Thymus (tissue), 11 donors: ENCODE results near the gene PSD. TPM values are rescaled to one million over a fixed set of nuclear protein-coding genes. Genes with fewer than 3 reads are reported as not detected.

Experiments
- DNase-seq, 9 donors: peaks; one replicate each; pipeline ENCODE4 v3.0.0-alpha.2; 2013; ENCODE audit warnings: low spot score in 9 of 9, low read depth in 6 of 9, missing footprints in 1 of 9
- H3K27ac ChIP-seq, 2 donors: one replicate each; pipeline ENCODE4 v1.5.1; 2013; ENCODE audit warnings: control low read depth in 1 of 2, low read depth in 1 of 2, low read length in 1 of 2, mild to moderate bottlenecking in 1 of 2, moderate library complexity in 1 of 2
- H3K27me3 ChIP-seq, 2 donors: one replicate each; pipeline ENCODE4 v1.5.1; 2013; ENCODE audit warnings: low read length in 1 of 2; ENCODE audit not compliant: control insufficient read depth in 2 of 2, insufficient read depth in 1 of 2
- H3K36me3 ChIP-seq, 2 donors: one replicate each; pipeline ENCODE4 v1.5.1; 2013; ENCODE audit warnings: low read length in 1 of 2, mild to moderate bottlenecking in 1 of 2, moderate library complexity in 1 of 2; ENCODE audit not compliant: control insufficient read depth in 2 of 2, insufficient read depth in 2 of 2
- H3K4me1 ChIP-seq, 2 donors: one replicate each; pipeline ENCODE4 v1.5.1; 2013; ENCODE audit warnings: low read length in 2 of 2; ENCODE audit not compliant: control insufficient read depth in 2 of 2, insufficient read depth in 2 of 2
- H3K4me3 ChIP-seq, 2 donors: one replicate each; pipeline ENCODE4 v1.5.1; 2013; ENCODE audit warnings: low read length in 2 of 2, control low read depth in 1 of 2, mild to moderate bottlenecking in 1 of 2
- H3K9me3 ChIP-seq, 2 donors: one replicate each; pipeline ENCODE4 v1.5.1; 2013; ENCODE audit warnings: low read length in 1 of 2, mild to moderate bottlenecking in 1 of 2; ENCODE audit not compliant: control insufficient read depth in 2 of 2, insufficient read depth in 1 of 2
- WGBS: extraction: QIAGEN DNeasy Blood & Tissue Kit; methylation state at CpG from one replicate; pipeline ENCODE4 v1.1.7; 2013; 5-methylcytosine and 5-hydroxymethylcytosine counted together
- polyA plus RNA-seq: library from polyadenylated mRNA; stranded (reverse); fragments of 200-250 nt; gene quantifications from one replicate; pipeline ENCODE4 v1.2.3, GENCODE V29; 2013
- total RNA-seq: library from RNA; stranded (reverse); fragments of 120-200 nt; gene quantifications from one replicate; pipeline ENCODE4 v1.2.4, GENCODE V29; 2013
- donor health status: healthy.

Gene PSD
- total and polyA plus RNA-seq, 2 donors: 3.8 to 4.6 TPM

DNA sequence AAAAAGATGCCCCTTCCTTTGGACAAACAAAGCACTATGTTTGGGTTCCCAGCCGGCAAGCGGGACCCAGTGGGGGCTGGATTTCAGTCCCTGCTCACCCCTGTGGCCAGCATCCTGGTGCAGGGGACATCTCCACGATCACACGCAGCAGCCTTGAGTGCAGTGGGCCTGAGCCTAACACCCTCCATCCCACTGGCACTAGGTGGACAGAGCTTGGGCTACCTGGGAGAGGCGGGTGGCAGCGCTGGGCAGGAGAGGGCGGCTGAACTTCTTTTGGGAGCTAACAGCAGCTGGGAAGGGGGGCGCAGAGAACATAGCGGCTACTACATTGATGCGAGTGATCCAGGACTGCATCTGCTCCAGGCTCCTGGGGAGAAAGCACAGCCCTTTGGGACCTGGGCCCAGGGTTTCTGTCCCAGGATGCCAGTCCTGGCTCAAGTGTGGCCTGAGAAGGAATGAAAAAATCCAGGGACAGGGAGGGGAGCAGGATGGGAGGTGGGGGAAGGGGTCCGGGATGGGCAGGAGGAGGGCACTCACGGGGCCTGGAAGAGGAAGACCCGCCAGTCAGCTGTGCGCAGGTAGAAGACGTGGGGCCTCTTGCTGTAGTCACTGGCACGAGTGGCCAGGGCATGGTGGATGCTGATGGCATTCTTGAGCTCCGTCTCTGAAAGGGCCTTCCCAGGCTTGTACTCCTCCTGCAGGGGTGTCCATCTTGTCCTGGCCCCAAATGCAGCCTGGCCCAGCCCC lies 14.1 kb downstream of the PSD start:
- Histone ChIP-seq H3K4me1 (peaks cover 3 to 18% of the 10 kb centered on the region in 2 donors), H3K36me3 (peaks cover 9 to 16% of the 10 kb centered on the region in 2 donors), H3K27me3 (peaks cover 24 to 41% of the 10 kb centered on the region in 2 donors), H3K9me3 (no peaks in the 10 kb centered on the region), H3K4me3 (no peak overlapping the region), H3K27ac (no peak overlapping the region)
- 93% methylated on average over 17 of the region's 17 CpGs for WGBS
- DNase-seq: no peak

DNA sequence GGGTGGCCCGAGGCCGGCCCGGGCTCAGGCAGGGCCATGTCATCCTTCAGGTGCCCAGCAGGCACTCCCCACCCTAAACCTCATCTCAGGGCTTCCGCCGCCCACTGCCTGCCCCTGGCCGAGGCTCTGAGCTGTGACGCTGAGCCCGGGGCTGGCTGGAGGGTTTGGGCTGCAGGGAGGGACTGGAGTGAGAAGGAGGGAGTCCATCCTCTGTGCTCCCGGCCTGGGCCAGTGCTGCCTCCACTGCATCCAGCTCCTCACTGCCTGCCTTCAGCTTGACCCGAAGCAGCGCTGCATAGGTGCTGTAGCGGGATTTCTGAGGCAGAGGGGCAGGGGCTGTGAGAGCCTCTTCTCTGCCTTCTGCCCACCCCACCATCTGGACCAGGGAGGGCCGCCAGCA lies 15.5 kb downstream of the PSD start:
- DNase-seq: no peak
- Histone ChIP-seq H3K4me3 (no peak overlapping the region), H3K27ac (no peak overlapping the region), H3K27me3 (peaks cover 9 to 33% of the 10 kb centered on the region in 2 donors), H3K36me3 (peaks cover 9 to 18% of the 10 kb centered on the region in 2 donors), H3K4me1 (peaks cover 0 to 13% of the 10 kb centered on the region in 2 donors), H3K9me3 (no peaks in the 10 kb centered on the region)
- 96% methylated on average over 13 of the region's 13 CpGs for WGBS

- H3K27me3 ChIP-seq: peaks cover 3 to 27% of the 10 kb centered on the region in 2 donors
- no peaks in the 10 kb centered on the region for H3K9me3 ChIP-seq
- H3K27ac ChIP-seq: no peak overlapping the region
- WGBS: over 99% methylated on average over 5 of the region's 5 CpGs
- H3K4me3 ChIP-seq: no peak overlapping the region
- H3K36me3 ChIP-seq: peaks cover 9 to 25% of the 10 kb centered on the region in 2 donors
- H3K4me1 ChIP-seq: peaks cover 0 to 17% of the 10 kb centered on the region in 2 donors
- DNase-seq: no peak
These were observed 16.1 kb downstream of the PSD start for GRCh38 chr10:102402512-102402896.

- H3K4me1 ChIP-seq: peaks cover 0 to 18% of the 10 kb centered on the region in 2 donors
- H3K4me3 ChIP-seq: no peak overlapping the region
- peaks cover 9 to 28% of the 10 kb centered on the region in 2 donors for H3K36me3 ChIP-seq
- no peaks in the 10 kb centered on the region for H3K9me3 ChIP-seq
- no peak overlapping the region for H3K27ac ChIP-seq
- DNase-seq: no peak
- 95% methylated on average over 18 of the region's 18 CpGs for WGBS
- peaks cover 0 to 21% of the 10 kb centered on the region in 2 donors for H3K27me3 ChIP-seq
These were observed 16.7 kb downstream of the PSD start for GRCh38 chr10:102401735-102402511.

DNA sequence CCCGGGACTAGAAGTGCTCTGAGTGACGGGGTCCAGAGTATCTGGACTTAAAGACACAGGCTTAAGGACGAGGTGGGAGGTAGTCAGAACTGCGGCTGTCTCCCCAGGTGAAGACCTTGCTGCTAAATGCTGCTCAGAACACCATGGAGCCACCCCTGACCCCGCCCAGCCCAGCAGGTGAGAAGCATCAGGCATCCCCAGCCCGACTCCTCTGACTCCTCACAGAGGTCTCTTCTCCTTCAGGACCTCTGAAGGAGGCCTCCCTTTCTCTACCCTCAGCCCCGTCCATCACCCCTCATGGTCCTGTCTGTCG lies 17.3 kb downstream of the PSD start:
- Histone ChIP-seq H3K4me3 (no peak overlapping the region), H3K27me3 (peaks cover 0 to 18% of the 10 kb centered on the region in 2 donors), H3K4me1 (peaks cover 0 to 24% of the 10 kb centered on the region in 2 donors), H3K27ac (no peak overlapping the region), H3K36me3 (peaks cover 9 to 31% of the 10 kb centered on the region in 2 donors), H3K9me3 (no peaks in the 10 kb centered on the region)
- no peak for DNase-seq
- WGBS: 98% methylated on average over 8 of the region's 8 CpGs

- Histone ChIP-seq H3K27ac (no peak overlapping the region), H3K27me3 (peaks cover 0 to 17% of the 10 kb centered on the region in 2 donors), H3K36me3 (peaks cover 9 to 31% of the 10 kb centered on the region in 2 donors), H3K4me1 (peaks cover 0 to 28% of the 10 kb centered on the region in 2 donors), H3K9me3 (no peaks in the 10 kb centered on the region), H3K4me3 (no peak overlapping the region)
- no peak for DNase-seq
- WGBS: 97% methylated on average over 22 of the region's 22 CpGs
These were observed 17.8 kb downstream of the PSD start for GRCh38 chr10:102400598-102401341.

GRCh38 chr10:102400076-102400475 lies 18.5 kb downstream of the PSD start:
- Histone ChIP-seq H3K27ac (no peak overlapping the region), H3K36me3 (peaks cover 9 to 31% of the 10 kb centered on the region in 2 donors), H3K27me3 (peaks cover 0 to 16% of the 10 kb centered on the region in 2 donors), H3K4me1 (peaks cover 0 to 33% of the 10 kb centered on the region in 2 donors), H3K9me3 (no peaks in the 10 kb centered on the region), H3K4me3 (no peak overlapping the region)
- no peak for DNase-seq
- 90% methylated on average over 17 of the region's 17 CpGs for WGBS

DNA sequence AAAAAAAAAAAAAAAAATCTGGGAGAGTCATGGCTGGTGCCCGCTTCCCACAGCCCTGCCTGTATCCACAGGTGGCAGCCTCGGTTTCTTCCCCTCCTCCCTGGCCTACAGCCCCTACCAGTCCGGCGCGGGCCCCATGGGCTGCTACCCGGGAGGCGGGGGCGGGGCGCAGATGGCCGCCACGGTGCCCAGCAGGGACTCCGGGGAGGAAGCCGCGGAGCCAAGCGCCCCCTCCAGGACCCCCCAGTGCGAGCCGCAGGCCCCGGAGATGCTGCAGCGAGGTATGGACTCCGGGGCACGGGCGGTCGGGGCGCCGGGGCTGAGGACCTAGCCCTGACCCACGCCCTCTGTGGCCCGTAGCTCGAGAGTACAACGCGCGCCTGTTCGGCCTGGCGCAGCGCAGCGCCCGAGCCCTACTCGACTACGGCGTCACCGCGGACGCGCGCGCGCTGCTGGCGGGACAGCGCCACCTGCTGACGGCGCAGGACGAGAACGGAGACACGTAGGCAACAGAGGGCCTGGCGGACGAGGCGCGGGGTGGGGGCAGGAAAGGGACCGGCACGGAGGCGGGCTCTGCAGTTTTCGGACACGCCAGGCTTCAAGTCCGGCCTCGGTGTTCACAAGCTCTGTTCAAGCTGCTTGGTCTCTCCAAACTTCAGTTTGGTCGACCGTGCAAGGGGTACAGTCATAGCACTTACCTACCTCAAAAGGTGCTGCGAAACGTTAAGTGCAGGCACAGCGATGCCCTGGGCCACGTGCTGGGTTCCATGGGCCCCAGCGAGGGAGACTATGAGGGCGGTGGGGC lies 19.2 kb downstream of the PSD start:
- Histone ChIP-seq H3K9me3 (no peaks in the 10 kb centered on the region), H3K27ac (peak overlapping the region in 1 of 2 donors; percentile 69), H3K4me1 (peaks cover 3 to 39% of the 10 kb centered on the region in 2 donors), H3K27me3 (peaks cover 0 to 22% of the 10 kb centered on the region in 2 donors), H3K36me3 (peaks cover 9 to 31% of the 10 kb centered on the region in 2 donors), H3K4me3 (peak overlapping the region; percentile 47 to 51)
- 5% methylated on average over 72 of the region's 72 CpGs for WGBS
- peak in 8 of 9 donors; percentile 71 to 92 (median 83) for DNase-seq
